HepG2 (cell line): ENCODE results near the gene DENND2A. TPM values are rescaled to one million over a fixed set of nuclear protein-coding genes. Genes with fewer than 3 reads are reported as not detected.

ENCODE experiments used
- ATAC-seq: fragments of 200-7000 bp; cut with Tn5 transposase; 3 replicates; pipeline ENCODE4 v1.9.1; 2020; ENCODE audit warnings: mild to moderate bottlenecking, moderate library complexity
- BruUV-seq: library from RNA; stranded (reverse); fragments of 400-500 nt; replicated peaks from 2 replicates; lab custom pipeline; 2021; lab: Mats Ljungman, UMichigan
- CTCF ChIA-PET: fragments of 300-600 bp; formaldehyde crosslinking; extraction: SDS; loops from one replicate; lab custom pipeline; 2021; ENCODE audit warnings: low total read pairs, inconsistent platforms, low intra/inter-chr PET ratio; lab: Yijun Ruan, JAX
- POLR2A ChIA-PET: fragments of 350-600 bp; sonication (Branson Sonifier 250); formaldehyde crosslinking; loops from one replicate; lab custom pipeline; 2020; ENCODE audit warnings: antibody characterized with exemption, inconsistent platforms; lab: Yijun Ruan, JAX
- DNase-seq: peaks from one replicate; pipeline ENCODE4 v3.0.0-alpha.2; 2015; ENCODE audit warnings: low spot score
- FAIRE-seq: peaks from 3 replicates; lab custom pipeline; 2011; peaks lifted over from hg19 to GRCh38; lab: Jason Lieb, UNC
- H2AFZ ChIP-seq: one replicate; pipeline ENCODE4 v1.6.1; 2011; ENCODE audit warnings: low read length, inconsistent platforms
- H3K27ac ChIP-seq: fragments of 300-600 bp; 3 replicates; pipeline ENCODE4 v1.8.0; 2011; ENCODE audit warnings: mixed run types, mild to moderate bottlenecking, mixed read lengths, low read length, inconsistent platforms; ENCODE audit not compliant: insufficient read depth; ENCODE audit errors: extremely low read length
- H3K27me3 ChIP-seq, 2 experiments: fragments of 200-600 bp in 1 of 2; 2 replicates in 1 of 2; 3 replicates in 1 of 2; pipeline versions ENCODE4 v1.6.0 to v1.8.0; 2011; ENCODE audit warnings: low read length in 2 of 2, mild to moderate bottlenecking in 2 of 2, moderate library complexity in 2 of 2, inconsistent platforms in 1 of 2; ENCODE audit not compliant: insufficient read depth in 2 of 2, control insufficient read depth in 1 of 2
- H3K36me3 ChIP-seq, 2 experiments: fragments of 200-600 bp in 1 of 2; replicated peaks in 1 of 2; 2 replicates in 1 of 2; 3 replicates in 1 of 2; pipeline versions ENCODE4 v1.5.1 to v1.8.0; 2011; ENCODE audit warnings: low read length in 2 of 2, inconsistent platforms in 1 of 2; ENCODE audit not compliant: insufficient read depth in 2 of 2, control insufficient read depth in 1 of 2
- H3K4me1 ChIP-seq: 2 replicates; pipeline ENCODE4 v1.5.1; 2012; ENCODE audit warnings: low read length, inconsistent platforms; ENCODE audit not compliant: insufficient read depth
- H3K4me2 ChIP-seq: 2 replicates; pipeline ENCODE4 v1.6.0; 2011; ENCODE audit warnings: low read depth, low read length, inconsistent platforms
- H3K4me3 ChIP-seq, 3 experiments: fragments of 200-600 bp in 1 of 3; sonication (generic), shearing (Covaris generic) in 1 of 3; replicated peaks in 1 of 3; 2 replicates each; pipeline ENCODE4 v1.5.1; 2011 to 2016; ENCODE audit warnings: low read length in 3 of 3, inconsistent platforms in 2 of 3, low read depth in 2 of 3, mild to moderate bottlenecking in 2 of 3, control low read depth in 1 of 3, mixed read lengths in 1 of 3; ENCODE audit not compliant: insufficient read depth in 1 of 3
- H3K79me2 ChIP-seq: one replicate; pipeline ENCODE4 v1.6.1; 2011; ENCODE audit warnings: low read length, inconsistent platforms; ENCODE audit not compliant: insufficient read depth
- H3K9ac ChIP-seq: 2 replicates; pipeline ENCODE4 v1.6.0; 2011; ENCODE audit warnings: mild to moderate bottlenecking, low read depth, low read length, inconsistent platforms; ENCODE audit not compliant: insufficient read depth
- H3K9me3 ChIP-seq: 2 replicates; pipeline ENCODE4 v1.5.1; 2012; ENCODE audit warnings: mild to moderate bottlenecking, low read length
- H4K20me1 ChIP-seq: 2 replicates; pipeline ENCODE4 v1.6.0; 2011; ENCODE audit warnings: inconsistent platforms, mild to moderate bottlenecking, low read length, moderate library complexity; ENCODE audit not compliant: insufficient read depth
- ARID3A ChIP-seq: IDR thresholded peaks from 2 replicates; pipeline ENCODE4 v1.6.1; 2012; ENCODE audit warnings: low read depth, low read length, improper control_type of control experiment
- E2F2 ChIP-seq: sonication (generic); formaldehyde crosslinking; IDR thresholded peaks from 2 replicates; pipeline ENCODE4 v1.4.0; 2020; ENCODE audit warnings: missing genetic modification reagents, borderline replicate concordance
- FOXA1 ChIP-seq, 2 experiments: fragments of 450-650 bp in 1 of 2; sonication (generic) in 1 of 2; formaldehyde crosslinking in 1 of 2; IDR thresholded peaks; 2 replicates each; pipeline versions ENCODE4 v1.4.0 to v1.6.1; 2016 to 2020; ENCODE audit warnings: missing genetic modification reagents in 1 of 2
- ZBTB38 ChIP-seq: sonication (generic); formaldehyde crosslinking; IDR thresholded peaks from 2 replicates; pipeline ENCODE4 v1.5.1; 2020; ENCODE audit warnings: mild to moderate bottlenecking, missing genetic modification reagents
- ZBTB44 ChIP-seq: sonication (generic); formaldehyde crosslinking; IDR thresholded peaks from 2 replicates; pipeline ENCODE4 v1.4.0; 2020; ENCODE audit warnings: missing genetic modification reagents
- ZFP41 ChIP-seq: sonication (generic); formaldehyde crosslinking; IDR thresholded peaks from 2 replicates; pipeline ENCODE4 v1.4.0; 2020; ENCODE audit warnings: mild to moderate bottlenecking, missing genetic modification reagents, borderline replicate concordance
- ZNF124 ChIP-seq: sonication (generic); formaldehyde crosslinking; IDR thresholded peaks from 2 replicates; pipeline ENCODE4 v1.4.0; 2020; ENCODE audit warnings: missing genetic modification reagents
- ZNF460 ChIP-seq: sonication (generic); formaldehyde crosslinking; IDR thresholded peaks from 2 replicates; pipeline ENCODE4 v1.5.1; 2020; ENCODE audit warnings: missing genetic modification reagents, mild to moderate bottlenecking, borderline replicate concordance
- ZNF644 ChIP-seq: IDR thresholded peaks from 2 replicates; pipeline ENCODE4 v1.6.1; 2016; ENCODE audit warnings: low read depth
- ZSCAN9 ChIP-seq: IDR thresholded peaks from 2 replicates; pipeline ENCODE4 v1.6.1; 2016; ENCODE audit warnings: borderline replicate concordance
- WGBS: methylation state at CpG from one replicate; pipeline ENCODE4 v1.1.6; 2017; ENCODE audit warnings: low lambda C conversion rate; 5-methylcytosine and 5-hydroxymethylcytosine counted together
- in situ Hi-C: cut with HindIII; loops from 2 replicates; pipeline ENCODE4 v1.10.0; 2017; ENCODE audit warnings: low pct_unique_long_range_greater_than_20kb; ENCODE audit not compliant: extremely low pct_ligation_motif_present
- intact Hi-C: fragments of 100-400 bp; cut with micrococcal nuclease; formaldehyde crosslinking; loops from one replicate; pipeline ENCODE4 v1.10.0; 2022; ENCODE audit not compliant: unreplicated experiment
- polyA plus RNA-seq, 8 experiments: library from polyadenylated mRNA; depleted of rRNA in 3 of 8; stranded (reverse) in 7 of 8; unstranded in 1 of 8; fragments of >200 nt; fragmentation: Illumina TruSeq in 4 of 8; extraction: Trizol in 4 of 8; gene quantifications; 2 replicates each; pipeline versions ENCODE4 v1.2.1 to v1.2.3, GENCODE V29; 2011 to 2016; ENCODE audit warnings: low read depth in 4 of 8, missing spikeins in 1 of 8, mixed read lengths in 1 of 8; ENCODE audit not compliant: insufficient read depth in 1 of 8
- total RNA-seq, 5 experiments: library from RNA; depleted of rRNA; stranded (reverse); fragments of >200 nt; fragmentation: Illumina TruSeq; extraction: Trizol; gene quantifications; 2 replicates each; pipeline ENCODE4 v1.2.3, GENCODE V29; 2016; ENCODE audit warnings: low read depth in 1 of 5
- TF ChIP-seq, protein P1 (sequence below): sonication (generic); formaldehyde crosslinking; IDR thresholded peaks from 2 replicates; pipeline ENCODE4 v1.5.1; 2020; ENCODE audit warnings: mild to moderate bottlenecking, missing genetic modification reagents, borderline replicate concordance
- TF ChIP-seq, protein P2 (sequence below): sonication (generic); formaldehyde crosslinking; IDR thresholded peaks from 2 replicates; pipeline ENCODE4 v1.5.0; 2020; ENCODE audit warnings: missing genetic modification reagents

The DENND2A gene
- total and polyA plus RNA-seq, 2 of the 13 experiments (the other 11 are each of a cell fraction or from before 2014, with no cell fraction given), result not detected

DNA sequence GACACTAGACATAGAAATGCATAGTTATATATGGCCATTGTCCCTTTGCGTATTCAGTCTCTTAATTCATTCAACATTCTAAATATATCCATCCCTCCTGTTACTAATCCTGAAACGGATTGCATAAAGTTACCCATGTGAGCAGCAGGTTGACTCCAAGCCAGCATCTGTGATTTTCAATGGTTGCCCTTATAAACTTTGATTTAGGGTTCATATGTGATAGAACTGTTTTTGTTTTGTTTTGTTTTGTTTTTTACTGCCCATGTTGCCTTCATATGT is 13.4 kb upstream of the DENND2A start:
- Histone ChIP-seq H2AFZ (no peak overlapping the region), H3K27ac (no peak overlapping the region), H3K4me2 (no peak overlapping the region), H4K20me1 (no peaks in the 10 kb centered on the region), H3K4me1 (peaks cover 26% of the 10 kb centered on the region), H3K9ac (no peak overlapping the region), H3K27me3 (peaks cover 0 to 17% of the 10 kb centered on the region in 2 experiments; a peak in 3 of 5 replicates), H3K9me3 (no peaks in the 10 kb centered on the region), H3K4me3 (no peak overlapping the region), H3K36me3 (no peaks in the 10 kb centered on the region), H3K79me2 (no peaks in the 10 kb centered on the region)
- BruUV-seq, result no TSS peak
- ATAC-seq, result no peak
- DNase-seq, result no peak
- no peak for FAIRE-seq
- CTCF ChIA-PET, result interaction anchor here (1.4 to 4.7 kb wide), 2 partner anchors 136 to 178 kb away, joined by 4 to 83 read pairs; no protein-coding TSS in a partner anchor
- POLR2A ChIA-PET, result no interaction called here
- WGBS, result 48% methylated on average over 2 of the region's 2 CpGs
- in situ Hi-C loops (loop anchor here (5.0 kb wide), 1 partner anchor 137 kb away; no protein-coding TSS in a partner anchor), intact Hi-C loops (loop anchor here (10.0 kb wide), 1 partner anchor 361 kb away; the partner anchor contains the start of gene MRPS33)
- TF ChIP-seq ZNF124 (CRISPR knock-in tag) (no peak), ZBTB44 (CRISPR knock-in tag) (no peak), ZBTB38 (CRISPR knock-in tag) (no peak), E2F2 (no peak), ZSCAN9 (CRISPR knock-in tag) (no peak), ARID3A (no peak), FOXA1 (IDR thresholded peaks at IDR 0.05) (no peak), FOXA1 (CRISPR knock-in tag; IDR thresholded peaks at IDR 0.05) (no peak), ZNF644 (CRISPR knock-in tag) (no peak), ZNF460 (no peak), ZFP41 (CRISPR knock-in tag) (no peak)
- TF ChIP-seq, protein P1, sequence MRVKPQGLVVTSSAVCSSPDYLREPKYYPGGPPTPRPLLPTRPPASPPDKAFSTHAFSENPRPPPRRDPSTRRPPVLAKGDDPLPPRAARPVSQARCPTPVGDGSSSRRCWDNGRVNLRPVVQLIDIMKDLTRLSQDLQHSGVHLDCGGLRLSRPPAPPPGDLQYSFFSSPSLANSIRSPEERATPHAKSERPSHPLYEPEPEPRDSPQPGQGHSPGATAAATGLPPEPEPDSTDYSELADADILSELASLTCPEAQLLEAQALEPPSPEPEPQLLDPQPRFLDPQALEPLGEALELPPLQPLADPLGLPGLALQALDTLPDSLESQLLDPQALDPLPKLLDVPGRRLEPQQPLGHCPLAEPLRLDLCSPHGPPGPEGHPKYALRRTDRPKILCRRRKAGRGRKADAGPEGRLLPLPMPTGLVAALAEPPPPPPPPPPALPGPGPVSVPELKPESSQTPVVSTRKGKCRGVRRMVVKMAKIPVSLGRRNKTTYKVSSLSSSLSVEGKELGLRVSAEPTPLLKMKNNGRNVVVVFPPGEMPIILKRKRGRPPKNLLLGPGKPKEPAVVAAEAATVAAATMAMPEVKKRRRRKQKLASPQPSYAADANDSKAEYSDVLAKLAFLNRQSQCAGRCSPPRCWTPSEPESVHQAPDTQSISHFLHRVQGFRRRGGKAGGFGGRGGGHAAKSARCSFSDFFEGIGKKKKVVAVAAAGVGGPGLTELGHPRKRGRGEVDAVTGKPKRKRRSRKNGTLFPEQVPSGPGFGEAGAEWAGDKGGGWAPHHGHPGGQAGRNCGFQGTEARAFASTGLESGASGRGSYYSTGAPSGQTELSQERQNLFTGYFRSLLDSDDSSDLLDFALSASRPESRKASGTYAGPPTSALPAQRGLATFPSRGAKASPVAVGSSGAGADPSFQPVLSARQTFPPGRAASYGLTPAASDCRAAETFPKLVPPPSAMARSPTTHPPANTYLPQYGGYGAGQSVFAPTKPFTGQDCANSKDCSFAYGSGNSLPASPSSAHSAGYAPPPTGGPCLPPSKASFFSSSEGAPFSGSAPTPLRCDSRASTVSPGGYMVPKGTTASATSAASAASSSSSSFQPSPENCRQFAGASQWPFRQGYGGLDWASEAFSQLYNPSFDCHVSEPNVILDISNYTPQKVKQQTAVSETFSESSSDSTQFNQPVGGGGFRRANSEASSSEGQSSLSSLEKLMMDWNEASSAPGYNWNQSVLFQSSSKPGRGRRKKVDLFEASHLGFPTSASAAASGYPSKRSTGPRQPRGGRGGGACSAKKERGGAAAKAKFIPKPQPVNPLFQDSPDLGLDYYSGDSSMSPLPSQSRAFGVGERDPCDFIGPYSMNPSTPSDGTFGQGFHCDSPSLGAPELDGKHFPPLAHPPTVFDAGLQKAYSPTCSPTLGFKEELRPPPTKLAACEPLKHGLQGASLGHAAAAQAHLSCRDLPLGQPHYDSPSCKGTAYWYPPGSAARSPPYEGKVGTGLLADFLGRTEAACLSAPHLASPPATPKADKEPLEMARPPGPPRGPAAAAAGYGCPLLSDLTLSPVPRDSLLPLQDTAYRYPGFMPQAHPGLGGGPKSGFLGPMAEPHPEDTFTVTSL (CRISPR knock-in tag), result no peak
- TF ChIP-seq, protein P2, sequence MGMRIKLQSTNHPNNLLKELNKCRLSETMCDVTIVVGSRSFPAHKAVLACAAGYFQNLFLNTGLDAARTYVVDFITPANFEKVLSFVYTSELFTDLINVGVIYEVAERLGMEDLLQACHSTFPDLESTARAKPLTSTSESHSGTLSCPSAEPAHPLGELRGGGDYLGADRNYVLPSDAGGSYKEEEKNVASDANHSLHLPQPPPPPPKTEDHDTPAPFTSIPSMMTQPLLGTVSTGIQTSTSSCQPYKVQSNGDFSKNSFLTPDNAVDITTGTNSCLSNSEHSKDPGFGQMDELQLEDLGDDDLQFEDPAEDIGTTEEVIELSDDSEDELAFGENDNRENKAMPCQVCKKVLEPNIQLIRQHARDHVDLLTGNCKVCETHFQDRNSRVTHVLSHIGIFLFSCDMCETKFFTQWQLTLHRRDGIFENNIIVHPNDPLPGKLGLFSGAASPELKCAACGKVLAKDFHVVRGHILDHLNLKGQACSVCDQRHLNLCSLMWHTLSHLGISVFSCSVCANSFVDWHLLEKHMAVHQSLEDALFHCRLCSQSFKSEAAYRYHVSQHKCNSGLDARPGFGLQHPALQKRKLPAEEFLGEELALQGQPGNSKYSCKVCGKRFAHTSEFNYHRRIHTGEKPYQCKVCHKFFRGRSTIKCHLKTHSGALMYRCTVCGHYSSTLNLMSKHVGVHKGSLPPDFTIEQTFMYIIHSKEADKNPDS (CRISPR knock-in tag), result no peak
